ENCODE measurements around the gene CNMD.
"Not testable (repeated sequence)": the region's sequence is repeated elsewhere in the genome, so short reads cannot be mapped to it uniquely, and the experiment has no call there.

The CNMD gene

DNA sequence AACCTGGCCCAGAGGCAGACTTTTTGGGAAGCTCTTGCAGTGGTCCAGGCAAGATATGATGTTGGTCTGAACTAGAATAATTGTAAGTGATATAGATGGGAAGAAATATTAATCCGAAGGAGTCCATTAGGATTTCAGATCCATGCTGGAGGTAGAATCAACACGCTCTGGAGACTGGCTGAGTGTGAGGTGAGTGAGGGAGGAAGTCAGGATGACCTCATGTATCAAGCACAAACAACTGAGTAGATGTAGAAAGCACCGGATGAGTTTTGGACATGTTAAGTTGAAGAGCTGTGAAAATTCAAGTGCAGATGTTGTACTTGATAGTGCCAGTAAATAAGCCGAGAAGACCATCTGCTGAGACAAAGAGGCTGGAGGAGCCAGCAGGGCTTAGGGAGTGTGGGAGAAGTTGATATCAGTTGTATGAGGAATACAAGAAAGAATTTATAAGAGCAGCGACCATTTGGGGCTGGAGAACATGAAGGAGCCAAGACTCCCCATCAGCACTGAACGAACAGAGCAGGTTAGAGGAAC lies 5.3 kb upstream of the CNMD start:
- no peak for DNase-seq

DNA sequence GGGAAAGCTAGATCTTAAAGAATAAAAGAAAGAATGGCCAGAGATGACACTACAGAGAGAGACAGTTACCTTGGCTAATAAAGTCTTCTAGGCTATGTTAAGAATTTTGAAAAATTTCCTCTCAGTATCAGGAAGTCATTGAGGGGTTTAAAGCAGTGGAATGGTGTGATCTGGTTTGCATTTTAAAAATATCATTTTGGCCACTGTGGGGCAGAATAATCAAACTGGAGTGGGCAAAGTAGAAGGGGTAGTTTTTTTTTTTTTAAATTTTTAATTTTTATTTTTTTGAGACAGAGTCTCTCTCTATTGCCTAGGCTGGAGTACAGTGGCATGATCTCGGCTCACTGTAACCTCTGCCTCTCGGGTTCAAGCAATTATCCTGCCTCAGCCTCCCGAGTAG lies 4.4 kb upstream of the CNMD start:
- DNase-seq: no peak

DNA sequence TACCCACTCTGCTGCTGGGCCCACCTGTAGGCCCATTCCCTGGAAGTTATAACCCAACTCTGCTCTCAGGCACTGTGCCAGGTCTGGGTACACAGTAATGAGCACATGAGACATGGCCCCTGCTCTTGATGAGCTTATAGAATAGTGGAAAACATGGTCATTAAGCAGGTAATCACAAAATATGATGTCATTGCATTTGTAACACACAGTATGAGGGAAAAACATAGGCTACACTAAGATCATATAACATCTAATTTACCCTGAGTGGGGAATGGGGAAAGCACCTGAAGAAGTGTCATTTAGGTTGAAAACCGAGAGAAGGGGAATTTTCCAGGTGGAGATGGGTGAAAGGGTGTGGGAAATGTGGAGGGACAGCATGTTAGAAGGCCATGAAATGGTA lies 3.9 kb upstream of the CNMD start:
- DNase-seq: no peak

DNA sequence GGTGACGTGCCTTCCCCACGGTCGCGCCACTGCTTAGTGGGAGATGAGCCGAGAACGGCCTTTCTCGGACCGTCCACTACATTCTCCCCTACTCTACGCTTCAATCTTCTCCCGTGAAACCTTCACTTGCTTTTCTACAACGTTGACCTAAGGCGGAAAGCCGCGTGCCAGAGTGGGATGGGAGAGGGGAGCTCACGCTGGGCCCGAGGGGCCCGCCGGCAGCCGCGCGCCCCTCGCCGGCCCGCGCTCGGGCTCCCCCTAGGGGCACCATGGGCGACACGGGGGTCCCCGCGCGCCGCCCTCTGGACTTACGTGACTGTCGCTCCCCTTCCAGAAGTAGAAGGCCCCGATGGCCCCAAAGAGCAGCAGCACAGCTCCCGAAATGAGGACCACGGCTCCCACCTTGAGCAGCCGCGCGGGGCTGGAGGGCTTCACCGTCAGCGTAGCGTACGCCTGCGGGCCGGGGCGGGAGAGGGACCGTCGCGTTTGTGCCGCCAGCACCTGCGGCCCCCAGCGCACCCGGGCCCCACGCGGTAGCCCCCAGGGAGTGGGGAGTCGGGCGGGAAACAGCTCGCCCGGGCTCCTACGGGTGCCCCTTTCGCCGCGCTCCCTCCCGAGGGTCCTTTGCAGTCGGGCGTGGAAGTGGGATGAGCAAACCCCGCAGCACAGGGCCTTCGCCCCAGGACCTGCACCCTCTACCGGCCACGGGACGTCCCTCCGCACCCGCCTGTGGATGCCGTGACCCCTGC lies 727 bp downstream of the CNMD start:
- peak in 36 of 51 donors; percentile 2 to 68 (median 32) for DNase-seq

DNA sequence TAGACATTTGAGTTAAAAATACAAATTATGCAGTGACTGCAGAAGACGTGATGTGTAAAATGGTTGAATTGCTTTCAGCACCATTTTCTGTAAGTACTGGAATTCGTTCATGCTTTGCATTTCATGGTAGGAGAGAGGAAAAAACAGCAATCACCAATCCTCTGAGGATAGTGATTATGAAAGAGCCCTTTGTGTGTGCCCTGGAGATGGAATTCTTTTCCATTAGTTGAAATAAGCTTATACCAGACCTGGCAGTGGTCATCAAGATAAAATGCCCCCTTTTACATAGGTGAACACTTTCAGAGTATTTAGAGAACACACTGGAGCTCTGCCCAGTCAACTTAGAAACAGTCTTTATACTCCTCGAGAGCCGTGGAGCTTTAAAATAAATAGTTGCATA lies 1.7 kb downstream of the CNMD start:
- DNase-seq: no peak

DNA sequence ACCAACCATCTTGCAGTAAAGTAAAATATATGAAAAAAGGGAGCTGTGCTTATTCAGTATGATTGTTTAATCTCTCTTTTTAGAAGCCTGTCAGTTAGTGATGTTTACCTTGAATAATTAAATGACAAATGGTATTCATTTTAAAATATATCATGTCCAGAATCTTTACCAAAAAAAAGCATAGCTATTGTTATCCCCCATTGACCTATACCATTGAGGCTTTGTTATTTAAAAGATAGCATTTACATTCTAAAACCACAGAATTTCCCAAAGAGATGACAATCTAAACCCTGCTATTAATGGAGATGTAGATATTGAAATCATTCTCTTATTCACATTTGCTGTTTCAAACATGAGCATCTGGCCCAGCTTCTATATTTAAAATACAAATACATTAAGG lies 2.2 kb downstream of the CNMD start:
- DNase-seq: no peak

DNA sequence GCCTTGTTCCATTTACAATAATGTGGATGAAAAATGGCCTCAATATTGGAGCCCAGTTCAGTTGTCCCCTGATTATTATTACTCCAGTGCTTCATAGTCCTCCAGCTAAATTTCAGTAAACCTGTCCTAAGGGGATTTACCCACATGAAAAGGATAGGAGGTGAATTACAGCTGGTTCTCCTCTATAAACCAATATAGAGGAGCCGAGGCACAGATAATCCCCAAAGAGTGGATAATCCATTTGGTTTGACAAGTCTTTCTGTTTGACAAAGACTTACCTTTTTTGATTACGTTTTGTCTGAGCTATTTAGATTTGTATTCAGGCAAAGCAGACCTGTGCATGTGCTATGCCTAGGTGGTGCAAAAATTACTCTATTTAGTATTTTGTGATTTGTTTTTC lies 2.7 kb downstream of the CNMD start:
- DNase-seq: no peak

DNA sequence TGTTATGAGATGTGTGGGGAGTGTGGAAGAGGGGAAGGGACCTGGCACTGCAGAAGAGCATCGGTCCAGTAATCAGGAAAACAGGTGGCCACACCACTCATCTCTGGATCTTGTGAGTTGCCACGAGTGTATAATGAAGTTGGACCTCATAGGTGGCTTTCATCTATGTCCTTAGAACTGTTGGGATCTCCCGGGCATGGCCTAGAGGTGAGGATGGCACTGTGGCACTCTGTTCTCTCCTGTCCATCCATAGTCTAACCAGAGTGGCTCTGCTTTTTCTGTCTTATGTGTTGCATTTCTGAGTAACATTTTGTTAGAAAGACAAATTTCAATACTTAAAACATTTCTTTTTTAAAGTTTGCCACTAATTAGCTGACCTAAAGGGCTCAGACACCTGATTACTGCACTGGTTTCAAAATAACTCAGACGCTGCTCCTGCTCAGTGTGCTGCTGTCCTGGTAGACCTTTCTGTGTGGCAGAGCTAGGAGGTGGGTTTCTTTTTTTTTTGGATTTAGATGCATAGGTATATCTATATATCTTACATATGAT lies 5.5 kb downstream of the CNMD start:
- DNase-seq: no peak

DNA sequence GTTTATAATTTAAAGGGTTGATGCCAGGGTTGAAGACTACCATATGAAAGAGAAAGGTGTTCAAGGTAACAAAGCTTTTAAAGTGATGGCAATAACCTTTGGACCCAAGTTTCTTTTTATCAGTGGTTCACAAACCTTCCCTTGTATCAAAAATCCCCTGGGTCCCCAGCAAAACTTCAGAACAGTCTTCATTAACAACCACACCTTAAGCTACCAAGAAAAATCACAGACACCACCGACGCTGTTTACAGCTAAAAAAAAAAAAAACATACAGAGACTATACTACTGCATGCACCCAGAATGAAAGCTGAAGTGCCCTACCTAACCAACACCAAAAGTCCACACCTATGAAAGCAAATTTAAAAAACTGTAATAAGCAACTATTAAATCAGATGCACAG lies 13.4 kb downstream of the CNMD start:
- no peak for DNase-seq

DNA sequence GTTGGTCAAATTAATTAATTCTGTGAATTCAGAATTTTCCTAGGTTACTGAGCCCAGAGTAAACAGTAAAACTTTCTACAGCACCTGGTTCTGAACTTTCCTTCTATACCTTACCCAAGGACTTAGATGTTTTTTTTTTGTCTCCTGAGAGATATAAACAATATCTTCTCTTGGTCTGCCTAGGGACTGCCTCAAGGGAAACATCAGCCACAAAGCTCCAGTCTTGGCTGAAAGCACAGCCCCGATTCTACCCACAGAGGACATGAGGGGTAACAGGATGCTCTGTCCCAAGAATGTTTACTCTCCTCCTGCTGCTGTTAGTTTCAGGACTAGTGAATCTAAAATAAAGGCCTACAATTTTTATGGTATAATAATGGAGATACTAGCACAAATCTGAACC lies 14.3 kb downstream of the CNMD start:
- no peak for DNase-seq

DNA sequence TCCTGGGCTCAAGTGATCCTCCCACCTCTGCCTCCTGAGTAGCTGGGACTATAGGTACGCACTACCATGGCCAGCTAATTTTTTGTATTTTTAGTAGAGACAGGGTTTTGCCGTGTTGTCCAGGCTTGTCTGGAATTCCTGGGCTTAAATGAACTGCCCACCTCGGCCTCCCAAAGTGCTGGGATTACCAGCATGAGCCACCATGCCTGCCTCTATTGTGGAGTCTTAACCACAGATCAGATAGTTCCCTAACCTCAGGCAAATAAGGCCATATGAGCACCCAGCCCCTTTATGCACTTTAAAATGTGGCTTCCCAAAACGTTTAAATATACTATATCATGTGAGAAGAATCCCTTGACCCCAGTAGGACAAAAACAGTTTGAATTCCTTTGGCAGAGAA lies 16.4 kb downstream of the CNMD start:
- no peak for DNase-seq

DNA sequence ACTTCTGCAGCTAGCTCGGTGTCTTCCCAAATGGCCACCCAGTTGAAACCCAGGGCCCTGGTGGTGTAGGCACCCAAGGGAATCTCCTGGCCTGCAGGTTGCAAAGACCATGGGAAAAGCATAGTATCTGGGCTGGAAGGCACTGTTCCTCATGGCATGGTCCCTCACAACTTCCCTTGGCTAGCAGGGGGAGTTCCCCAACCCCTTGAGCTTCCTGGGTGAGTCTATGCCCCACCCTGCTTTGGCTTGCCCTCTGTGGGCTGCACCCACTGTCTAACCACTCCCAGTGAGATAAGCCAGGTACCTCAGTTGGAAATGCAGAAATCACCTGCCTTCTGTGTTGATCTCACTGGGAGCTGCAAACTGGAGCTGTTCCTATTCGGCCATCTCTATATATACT lies 18.3 kb downstream of the CNMD start:
- not testable (repeated sequence) for DNase-seq

DNA sequence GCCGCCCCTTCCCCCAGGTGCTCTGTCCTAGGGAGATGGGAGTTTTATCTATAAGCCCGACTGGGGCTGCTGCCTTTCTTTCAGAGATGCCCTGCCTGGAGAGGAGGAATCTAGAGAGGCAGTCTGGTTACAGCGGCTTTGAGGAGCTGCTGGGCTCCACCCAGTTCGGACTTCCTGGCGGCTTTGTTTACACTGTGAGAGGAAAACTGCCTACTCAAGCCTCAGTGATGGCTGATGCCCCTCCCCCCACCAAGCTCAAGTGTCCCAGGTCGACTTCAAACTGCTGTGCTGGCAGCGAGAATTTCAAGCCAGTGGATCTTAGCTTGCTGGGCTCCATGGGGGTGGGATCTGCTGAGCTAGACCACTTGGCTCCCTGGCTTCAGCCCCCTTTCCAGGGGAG lies 18.7 kb downstream of the CNMD start:
- not testable (repeated sequence) for DNase-seq

DNA sequence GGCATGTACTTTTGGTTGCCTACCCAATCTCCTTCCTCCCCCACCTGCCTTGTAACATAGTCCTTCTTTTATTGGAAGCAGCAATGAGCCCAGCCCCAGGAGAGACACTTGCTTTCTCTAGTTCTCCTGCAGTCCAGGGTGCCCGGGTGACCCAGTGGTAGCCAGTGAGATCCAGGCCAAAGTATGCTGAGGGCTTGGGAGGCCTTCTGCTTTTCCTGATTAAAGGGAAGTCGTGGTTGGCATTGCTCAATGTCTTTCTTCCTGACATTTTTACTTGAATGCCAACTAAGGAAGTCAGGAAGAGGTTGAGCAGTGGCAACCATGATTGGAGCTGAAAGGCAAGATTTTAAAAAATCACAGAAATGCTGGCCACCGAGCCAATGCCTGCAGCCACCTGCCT lies 25.7 kb downstream of the CNMD start:
- peak in 15 of 51 donors; percentile 0 to 27 (median 10) for DNase-seq

DNA sequence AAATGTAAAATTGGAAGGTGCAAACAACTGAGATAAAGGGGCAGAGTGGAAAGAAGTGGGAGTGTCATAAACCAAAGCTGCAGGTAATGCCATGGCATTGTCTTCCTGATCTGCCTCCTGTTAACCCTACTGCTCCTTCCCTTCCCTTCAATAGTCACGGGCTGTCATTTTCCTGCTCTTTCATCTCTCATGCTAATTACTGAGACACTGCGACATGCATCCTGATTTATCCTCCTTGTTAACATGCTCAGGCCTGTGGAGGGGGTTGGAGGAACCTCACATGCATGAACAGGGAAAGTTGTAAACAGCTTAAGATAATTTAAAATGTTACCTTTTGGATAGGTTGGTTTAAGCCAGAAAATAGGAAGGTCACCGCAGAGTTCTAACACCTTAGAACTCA lies 27.2 kb downstream of the CNMD start:
- DNase-seq: no peak

DNA sequence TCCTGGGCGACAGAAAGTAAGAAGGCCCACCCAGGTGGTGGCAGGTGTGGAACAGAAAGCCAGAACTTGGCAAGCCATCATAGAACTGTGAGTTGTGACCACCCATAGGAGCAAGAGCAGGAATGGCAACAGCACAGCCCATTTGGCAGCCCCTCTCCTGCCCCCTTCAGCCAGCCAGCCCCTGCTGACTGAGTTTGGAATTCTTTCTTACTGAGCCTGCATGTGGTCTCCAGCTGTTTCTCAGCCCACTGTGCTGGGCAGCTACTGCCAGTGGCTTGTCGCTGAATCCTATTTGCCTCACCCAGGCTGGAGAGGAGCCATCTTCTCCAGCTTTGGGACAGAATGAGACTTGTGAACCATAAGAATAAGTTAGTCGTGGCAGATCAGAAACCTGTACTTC lies 28.3 kb downstream of the CNMD start:
- no peak for DNase-seq

DNA sequence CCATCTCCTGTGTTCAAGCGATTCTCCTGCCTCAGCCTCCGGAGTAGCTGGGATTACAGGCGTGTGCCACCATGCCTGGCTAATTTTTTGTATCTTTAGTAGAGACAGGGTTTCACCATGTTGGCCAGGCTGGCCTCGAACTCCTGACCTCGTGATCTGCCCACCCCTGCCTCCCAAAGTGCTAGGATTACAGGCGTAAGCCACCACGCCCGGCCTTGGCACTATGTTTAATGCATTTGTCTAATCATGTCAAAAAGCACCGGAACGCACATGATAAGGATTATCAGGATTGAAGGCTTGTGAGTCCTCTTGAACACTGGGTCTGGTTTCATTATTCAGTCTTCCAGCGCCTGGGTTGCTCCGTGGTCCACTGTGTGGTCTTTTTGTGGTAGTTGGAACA lies 31.4 kb downstream of the CNMD start:
- not testable (repeated sequence) for DNase-seq

DNA sequence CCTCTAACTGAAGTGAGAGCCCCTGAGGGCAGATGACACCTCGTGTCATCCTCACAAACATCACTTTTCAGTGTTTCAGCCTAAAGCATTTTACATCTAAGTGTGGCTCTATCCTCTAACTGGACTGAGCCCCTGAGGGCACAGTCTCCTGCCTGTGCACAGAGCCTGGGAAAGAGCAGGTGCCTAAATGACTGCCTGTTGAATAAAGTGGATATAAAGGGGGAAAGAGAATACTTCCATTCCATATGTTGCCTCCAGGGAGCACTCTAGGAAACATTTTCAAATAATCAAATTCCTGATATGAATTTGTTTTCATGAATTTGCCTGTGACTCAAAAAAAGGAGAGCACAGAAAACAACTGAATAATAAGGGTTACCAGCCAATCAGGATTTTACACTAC lies 32.2 kb downstream of the CNMD start:
- DNase-seq: no peak

DNA sequence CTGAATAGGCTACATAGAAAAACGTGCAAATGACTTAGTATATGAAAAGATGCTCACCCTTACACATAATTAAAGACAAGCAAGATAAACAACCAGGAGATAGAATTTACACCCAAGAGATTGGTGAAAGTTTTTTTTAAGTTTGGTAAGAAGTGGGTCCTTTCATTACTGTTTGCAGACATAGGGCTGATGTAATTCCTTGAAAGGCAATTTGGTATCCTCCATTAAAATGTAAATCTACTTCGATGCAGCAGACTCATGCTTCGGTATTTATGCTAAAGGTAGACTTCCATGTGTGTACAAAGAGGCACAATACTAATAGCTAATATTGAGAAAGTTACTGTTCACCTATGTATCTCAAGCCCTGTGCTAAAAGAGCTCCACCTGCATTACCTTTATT lies 33.5 kb downstream of the CNMD start:
- no peak for DNase-seq

DNA sequence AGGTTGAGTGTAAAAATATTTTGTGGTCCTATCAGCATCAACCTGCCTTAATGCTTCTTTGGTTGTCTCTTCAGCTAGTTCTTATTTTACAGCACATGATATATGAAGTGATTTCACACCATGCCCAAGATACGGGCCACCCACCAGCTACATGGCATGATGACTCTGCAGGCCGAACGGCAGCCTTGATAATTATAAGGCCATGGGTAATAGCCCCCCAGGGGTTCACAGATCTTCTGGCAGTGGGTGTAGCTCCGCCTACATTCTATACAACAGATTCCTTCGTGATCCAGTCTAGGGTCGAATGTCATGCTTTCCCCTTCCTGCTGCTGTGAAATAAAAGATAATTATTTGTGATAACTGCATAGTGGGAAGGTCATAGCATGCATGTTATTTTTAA lies 36.1 kb downstream of the CNMD start:
- DNase-seq: no peak

DNA sequence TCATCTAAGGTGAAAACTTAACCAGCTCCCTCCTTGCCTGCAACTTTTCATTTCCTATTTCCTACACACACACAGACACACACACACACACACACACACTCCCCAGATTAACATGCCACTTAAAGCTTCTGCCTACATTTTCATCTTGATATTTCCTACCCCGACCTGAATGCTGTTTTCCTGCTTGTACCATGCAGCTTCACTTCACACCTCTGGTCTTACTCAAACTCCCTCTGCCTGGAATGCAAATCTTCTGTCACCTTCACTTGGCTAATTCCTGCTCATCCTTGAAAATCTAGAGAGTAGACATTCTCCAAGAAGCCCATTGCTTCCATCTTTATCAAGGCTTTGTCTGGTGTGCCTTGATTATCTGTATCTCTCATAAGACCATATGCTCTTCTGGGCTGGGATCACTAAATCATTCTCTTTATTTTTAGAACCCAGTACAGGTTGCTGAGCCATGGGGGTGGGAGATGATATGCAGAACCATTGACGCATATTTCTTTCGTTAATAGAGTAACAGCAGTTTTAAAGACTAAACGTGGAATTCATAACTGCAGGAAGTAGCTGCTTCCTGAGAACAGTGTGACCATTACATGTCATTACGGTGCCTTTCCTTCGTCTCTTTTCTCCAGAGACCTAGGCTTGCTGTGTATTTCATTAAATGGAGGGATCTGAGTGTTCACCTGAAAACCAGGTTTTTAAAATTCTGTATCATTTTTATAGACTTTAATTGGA lies 37.7 kb downstream of the CNMD start:
- no peak for DNase-seq

DNA sequence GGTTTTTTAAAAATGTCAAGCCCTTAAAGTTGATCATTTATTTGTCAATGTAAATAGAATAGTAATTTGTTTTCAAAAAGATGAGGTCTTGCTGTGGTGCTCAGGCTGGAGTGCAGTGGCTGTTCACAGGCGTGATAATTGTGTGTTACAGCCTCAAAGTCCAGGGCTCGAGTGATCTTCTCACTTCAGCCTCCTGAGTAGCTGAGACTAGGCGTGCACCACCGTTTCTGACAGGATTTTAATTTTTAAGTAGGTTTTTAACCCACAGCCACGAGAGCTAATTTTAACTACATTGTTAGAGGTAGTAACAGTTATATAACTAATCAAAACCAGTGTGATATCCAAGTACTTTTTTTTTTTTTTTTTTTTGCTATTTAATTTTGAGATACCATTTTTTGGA lies 43.1 kb downstream of the CNMD start:
- peak in 1 of 51 donors; percentile 13 for DNase-seq

DNA sequence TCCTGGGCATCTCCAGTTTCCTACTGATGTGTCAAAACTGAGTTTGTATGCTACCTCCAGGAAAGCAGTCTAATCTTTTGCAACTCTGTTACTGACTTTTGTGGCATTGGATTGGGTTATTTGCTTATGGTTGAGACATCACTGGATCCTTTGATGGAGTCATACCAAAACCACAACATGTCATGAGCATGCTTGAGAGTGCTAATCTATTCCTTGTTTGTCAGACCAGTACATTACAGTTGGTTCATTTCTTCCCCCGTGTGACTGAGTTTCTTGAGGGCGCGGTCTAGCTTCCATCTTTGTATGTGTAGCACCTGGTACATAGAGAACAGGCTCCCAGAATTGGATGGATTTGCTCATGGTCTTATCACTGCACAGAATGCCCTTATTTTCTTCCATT lies 43.8 kb downstream of the CNMD start:
- DNase-seq: no peak

Data from hypothalamus (tissue), 51 donors.